GM21825 (cell line): ENCODE data around the gene NCAM1.

ENCODE experiments used
- ATAC-seq: cut with Tn5 transposase; IDR thresholded peaks from one replicate; pipeline ENCODE4 v1.9.1; 2021; ENCODE audit warnings: mild to moderate bottlenecking, moderate library complexity; ENCODE audit not compliant: unreplicated experiment

Gene NCAM1

GRCh38 chr11:113083571-113083970 is 122.4 kb downstream of the NCAM1 start:
- no peak for ATAC-seq

- no peak for ATAC-seq
These were observed 123.1 kb downstream of the NCAM1 start for GRCh38 chr11:113084297-113084696.

- ATAC-seq: no peak
These were observed 124.2 kb downstream of the NCAM1 start for GRCh38 chr11:113085446-113085845.

- no peak for ATAC-seq
These were observed 126.5 kb downstream of the NCAM1 start for GRCh38 chr11:113087706-113088105.

- ATAC-seq: no peak
These were observed 129.7 kb downstream of the NCAM1 start for GRCh38 chr11:113090716-113091480.

- ATAC-seq: no peak
These were observed 130.2 kb downstream of the NCAM1 start for GRCh38 chr11:113091481-113091780.

- ATAC-seq: no peak
These were observed 135.4 kb downstream of the NCAM1 start for GRCh38 chr11:113096648-113097047.

- no peak for ATAC-seq
These were observed 142.9 kb downstream of the NCAM1 start for GRCh38 chr11:113103932-113104690.

GRCh38 chr11:113104691-113105251 is 143.6 kb downstream of the NCAM1 start:
- ATAC-seq: no peak

GRCh38 chr11:113105592-113105991 is 144.4 kb downstream of the NCAM1 start:
- ATAC-seq: no peak

GRCh38 chr11:113106507-113106906 is 145.3 kb downstream of the NCAM1 start:
- no peak for ATAC-seq

- no peak for ATAC-seq
These were observed 148.8 kb downstream of the NCAM1 start for GRCh38 chr11:113110046-113110445.

GRCh38 chr11:113111156-113111555 is 149.9 kb downstream of the NCAM1 start:
- no peak for ATAC-seq

- ATAC-seq: no peak
These were observed 151.1 kb downstream of the NCAM1 start for GRCh38 chr11:113112307-113112706.

GRCh38 chr11:113113801-113114704 is 152.8 kb downstream of the NCAM1 start:
- no peak for ATAC-seq

- ATAC-seq: no peak
These were observed 153.4 kb downstream of the NCAM1 start for GRCh38 chr11:113114705-113115027.

GRCh38 chr11:113118104-113118503 is 156.9 kb downstream of the NCAM1 start:
- ATAC-seq: no peak

- no peak for ATAC-seq
These were observed 157.9 kb downstream of the NCAM1 start for GRCh38 chr11:113119074-113119473.

- no peak for ATAC-seq
These were observed 158.9 kb downstream of the NCAM1 start for GRCh38 chr11:113119966-113120736.

GRCh38 chr11:113121746-113122145 is 160.5 kb downstream of the NCAM1 start:
- no peak for ATAC-seq

GRCh38 chr11:113124006-113124405 is 162.8 kb downstream of the NCAM1 start:
- ATAC-seq: no peak
